CD4-positive, alpha-beta T cell treated with Interleukin-2 at 100 ng/mL for 4 hours (primary cell): ENCODE measurements around the gene RAPGEF2.
"Not testable (repeated sequence)": the region's sequence is repeated elsewhere in the genome, so short reads cannot be mapped to it uniquely, and the experiment has no call there.

ENCODE experiments used
- DNase-seq: peaks from one replicate; pipeline ENCODE4 v3.0.0-alpha.2; 2020; ENCODE audit warnings: low spot score

RAPGEF2 gene

DNA sequence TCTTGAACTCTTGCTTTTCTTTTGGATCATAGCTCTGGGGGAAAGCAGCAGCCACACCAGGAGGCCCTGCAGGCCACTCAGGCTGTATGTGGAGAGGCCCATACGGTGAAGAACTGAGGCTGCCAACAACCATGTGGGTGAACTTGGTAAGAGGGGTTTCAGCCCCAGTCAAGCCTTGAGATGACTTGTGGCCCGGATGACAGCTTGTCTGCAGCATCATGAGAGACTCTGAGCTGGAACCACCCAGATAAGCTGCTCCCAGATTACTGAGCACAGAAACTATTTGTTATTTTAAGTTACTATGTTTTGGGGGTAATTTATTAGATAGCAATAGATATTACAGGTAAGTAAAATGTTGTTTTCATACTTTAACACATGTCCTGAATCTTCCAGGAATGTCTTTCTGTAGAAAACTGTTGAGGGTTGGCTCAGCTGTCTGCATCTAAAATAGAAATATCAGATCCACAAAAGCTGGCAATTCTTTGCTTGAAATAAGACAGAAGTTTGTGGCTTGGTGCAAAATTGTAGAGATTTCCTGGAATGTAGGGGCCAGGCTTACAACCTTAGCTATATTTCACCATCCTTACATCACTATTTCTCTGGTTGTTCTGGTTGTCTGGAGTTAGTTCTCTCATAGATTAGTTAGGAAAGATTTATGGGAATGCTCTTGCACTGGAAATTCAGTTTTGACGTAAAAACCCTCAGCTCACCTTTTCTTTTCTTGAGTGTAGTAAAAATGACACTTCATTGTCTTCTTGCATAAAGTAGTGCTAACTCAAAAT lies 272.1 kb downstream of the RAPGEF2 start:
- no peak for DNase-seq

DNA sequence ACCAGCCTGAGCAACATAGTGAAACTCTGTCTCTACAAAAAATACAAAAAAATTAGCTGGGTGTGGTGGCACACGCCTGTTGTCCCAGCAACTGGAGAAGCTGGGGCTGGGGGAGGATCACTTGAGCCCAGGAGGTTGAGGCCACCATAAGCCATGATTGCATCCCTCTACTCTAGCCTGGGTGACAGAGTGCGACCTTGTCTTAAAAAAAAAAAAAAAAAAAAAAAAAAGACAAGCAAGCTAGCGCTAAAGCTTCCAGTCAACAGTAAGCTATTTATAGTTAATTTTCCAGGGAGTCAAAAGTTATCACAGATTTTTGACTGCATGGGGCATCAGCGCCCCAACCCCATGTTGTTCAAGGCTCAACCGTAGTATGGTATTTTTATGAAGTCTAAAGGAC lies 273.4 kb downstream of the RAPGEF2 start:
- DNase-seq, result no peak

DNA sequence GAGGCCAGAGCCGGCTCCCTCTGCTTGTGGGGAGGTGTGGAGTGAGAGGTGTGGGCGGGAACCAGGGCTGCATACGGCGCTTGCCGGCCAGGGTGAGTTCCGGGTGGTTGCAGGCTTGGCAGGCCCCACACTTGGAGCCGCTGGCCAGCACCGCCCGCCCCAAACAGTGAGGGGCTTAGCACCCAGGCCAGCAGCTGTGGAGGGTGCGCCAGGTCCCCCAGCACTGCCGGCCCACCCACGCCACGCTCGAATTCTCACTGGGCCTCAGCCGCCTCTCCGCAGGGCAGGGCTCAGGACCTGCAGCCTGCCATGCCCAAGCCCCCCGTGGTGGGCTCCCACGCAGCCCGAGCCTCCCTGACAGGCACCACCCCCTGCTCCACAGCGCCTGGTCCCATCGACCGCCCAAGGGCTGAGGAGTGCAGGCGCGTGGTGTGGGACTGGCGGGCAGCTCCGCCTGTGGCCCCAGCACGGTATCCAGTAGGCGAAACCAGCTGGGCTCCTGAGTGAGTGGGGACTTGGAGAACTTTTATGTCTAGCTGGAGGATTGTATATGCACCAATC lies 275.3 kb downstream of the RAPGEF2 start:
- DNase-seq, result no peak

DNA sequence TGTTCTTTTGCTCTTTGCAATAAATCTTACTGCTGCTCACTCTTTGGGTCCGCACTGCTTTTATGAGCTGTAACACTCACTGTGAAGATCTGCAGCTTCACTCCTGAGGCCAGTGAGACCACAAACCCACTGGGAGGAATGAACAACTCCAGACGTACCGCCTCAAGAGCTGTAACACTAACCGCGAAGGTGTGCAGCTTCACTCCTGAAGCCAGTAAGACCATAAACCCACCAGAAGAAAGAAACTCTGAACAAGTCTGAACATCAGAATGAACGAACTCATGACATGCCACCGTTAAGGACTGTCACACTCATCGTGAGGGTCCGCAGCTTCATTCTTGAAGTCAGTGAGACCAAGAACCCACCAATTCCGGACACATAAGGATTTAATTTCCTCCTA lies 276.2 kb downstream of the RAPGEF2 start:
- DNase-seq, result not testable (repeated sequence)

DNA sequence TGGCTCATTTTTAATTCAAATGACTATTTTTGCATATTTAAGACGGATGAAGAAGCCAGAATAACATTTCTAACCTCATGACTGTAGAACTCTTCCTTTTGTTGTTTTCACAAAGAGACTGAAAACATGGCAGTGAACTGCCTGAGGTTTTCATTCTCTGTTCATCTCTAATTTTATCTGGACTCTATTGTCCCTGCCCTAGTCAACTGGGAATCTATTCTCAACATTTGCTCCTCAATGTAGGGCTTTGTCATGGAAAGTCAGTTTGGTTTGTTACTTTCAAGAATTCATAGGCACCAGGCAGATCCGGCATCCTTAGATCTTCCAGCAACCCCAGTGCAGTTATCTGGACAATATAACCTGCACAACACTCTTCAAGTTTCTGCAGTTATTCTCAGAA lies 277.0 kb downstream of the RAPGEF2 start:
- DNase-seq, result no peak

DNA sequence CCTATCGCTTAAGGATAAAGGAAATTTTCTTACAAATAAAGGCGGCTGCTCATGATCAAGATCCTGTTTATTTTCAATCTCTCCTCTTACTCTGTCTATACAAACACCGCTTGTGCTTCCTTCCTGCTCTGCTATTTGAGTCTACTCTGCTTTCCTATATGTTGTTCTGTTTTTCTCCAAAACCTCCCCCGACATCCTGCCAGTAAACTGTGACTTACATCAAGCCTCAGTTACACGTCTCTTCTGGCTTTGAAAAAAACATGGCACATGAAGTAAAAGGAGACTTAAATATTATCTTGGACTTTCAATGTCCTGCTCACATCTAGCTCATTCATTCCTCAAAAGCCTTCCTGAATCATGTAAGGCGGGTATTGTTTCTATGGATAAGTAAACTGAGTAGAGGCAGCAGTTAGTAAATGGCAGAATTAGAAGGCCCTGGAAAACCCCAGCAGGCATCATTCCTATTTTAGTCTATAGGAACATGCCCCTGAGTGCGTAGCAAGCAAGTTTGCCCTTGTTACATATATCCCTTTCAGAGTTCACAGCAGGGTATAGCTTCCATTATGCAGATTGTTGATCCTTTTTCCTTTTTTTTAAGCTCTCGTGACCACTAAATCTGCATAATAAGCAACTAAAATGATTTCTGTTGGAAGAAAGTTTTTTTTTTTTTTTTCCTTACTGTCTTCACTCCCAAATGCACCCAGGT lies 280.1 kb downstream of the RAPGEF2 start:
- no peak for DNase-seq

DNA sequence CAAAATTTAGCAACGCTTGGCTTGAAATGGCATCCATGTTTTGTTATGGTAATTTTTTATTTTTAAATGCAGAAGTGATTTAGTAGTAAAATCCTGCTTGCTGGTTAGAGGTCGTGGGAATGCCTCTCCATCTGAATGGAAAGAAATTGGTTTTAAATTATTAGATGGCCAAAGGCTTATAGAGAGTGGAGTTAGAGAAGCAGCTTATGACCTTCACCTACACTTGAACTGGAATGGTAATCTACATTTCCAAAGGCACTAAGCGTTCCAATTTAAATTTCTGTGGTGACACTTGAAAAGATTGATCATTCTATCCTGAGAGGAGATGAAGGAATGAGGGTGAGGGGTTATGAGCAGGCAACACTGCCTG lies 280.7 kb downstream of the RAPGEF2 start:
- DNase-seq, result no peak

DNA sequence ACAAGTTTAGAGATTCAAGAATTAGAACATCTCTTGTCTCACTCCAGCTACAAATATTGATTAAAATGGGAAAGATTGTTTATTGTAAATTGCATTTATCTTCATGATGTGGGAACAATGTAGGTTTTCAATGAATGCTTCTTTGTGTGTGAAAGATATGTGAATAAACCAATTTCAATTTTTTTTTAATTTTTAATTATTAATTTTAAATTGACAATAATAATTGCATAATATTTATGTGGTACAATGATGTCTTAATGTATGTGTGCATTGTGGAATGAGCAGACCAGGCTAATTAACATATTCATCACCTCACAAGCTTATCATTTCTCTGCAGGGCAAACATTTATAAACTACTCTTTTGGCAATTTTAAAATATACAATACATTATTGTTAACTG lies 281.1 kb downstream of the RAPGEF2 start:
- DNase-seq, result no peak

DNA sequence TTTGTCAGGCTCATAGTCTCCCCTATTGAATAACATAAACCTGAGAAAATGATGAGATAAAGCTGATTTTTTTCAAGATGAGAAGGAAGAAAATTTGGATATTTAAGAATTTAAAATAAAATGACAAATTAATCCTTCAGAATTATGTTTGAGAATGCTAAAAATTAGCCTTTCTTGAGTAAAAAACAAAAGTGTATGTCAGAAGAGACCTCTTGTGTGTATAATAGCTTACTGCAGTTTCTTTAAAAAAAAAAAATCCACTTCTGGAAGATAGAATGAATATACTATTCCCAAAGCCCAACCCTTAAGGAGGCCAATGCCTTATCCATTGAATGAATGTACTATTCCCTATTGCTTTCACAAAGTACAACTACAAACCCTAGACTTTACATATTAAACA lies 281.8 kb downstream of the RAPGEF2 start:
- no peak for DNase-seq

DNA sequence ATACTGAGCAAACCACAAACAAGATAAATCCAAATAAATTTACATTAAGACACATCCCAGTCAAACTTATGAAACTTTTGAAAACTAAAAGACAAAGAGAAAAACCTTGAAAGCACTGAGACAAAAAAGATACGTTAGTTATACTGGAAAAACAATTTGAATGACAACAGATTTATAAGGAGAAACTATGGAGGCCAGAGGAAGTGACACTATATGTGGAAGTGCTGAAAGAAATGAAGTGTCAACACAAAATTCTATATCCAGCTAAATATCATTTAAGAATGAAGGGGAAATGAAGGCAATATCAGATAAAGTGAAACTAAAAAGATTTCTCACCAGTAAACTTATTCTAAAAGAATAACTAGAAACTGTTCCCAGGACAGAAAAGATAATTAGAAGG lies 283.7 kb downstream of the RAPGEF2 start:
- no peak for DNase-seq

DNA sequence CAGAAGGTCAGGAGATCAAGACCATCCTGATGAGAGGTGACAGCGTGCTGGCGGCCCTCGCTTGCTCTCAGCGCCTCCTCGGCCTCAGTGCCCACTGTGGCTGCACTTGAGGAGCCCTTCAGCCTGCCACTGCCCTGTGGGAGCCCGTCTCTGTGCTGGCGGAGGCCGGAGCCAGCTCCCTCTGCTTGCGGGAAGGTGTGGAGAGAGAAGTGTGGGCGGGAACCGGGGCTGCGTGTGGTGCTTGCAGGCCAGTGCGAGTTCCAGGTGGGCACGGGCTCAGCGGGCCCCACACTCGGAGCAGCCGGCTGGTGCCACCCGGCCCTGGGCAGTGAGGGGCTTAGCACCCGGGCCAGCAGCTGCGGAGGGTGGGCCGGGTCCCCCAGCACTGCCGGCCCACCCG lies 286.9 kb downstream of the RAPGEF2 start:
- DNase-seq, result no peak

DNA sequence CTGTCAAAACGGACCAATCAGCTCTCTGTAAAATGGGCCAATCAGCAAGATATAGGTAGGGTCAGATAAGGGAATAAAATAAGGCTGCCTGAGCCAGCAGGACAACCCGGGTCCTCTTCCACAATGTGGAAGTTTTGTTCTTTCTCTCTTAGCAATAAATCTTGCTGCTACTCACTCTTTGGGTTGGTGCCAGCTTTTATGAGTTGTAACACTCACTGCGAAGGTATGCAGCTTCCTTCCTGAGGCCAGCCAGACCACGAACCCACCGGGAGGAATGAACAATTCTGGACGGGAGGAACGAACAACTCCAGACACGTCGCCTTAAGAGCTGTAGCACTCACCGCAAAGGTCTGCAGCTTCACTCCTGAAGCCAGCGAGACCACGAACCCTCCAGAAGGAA lies 287.8 kb downstream of the RAPGEF2 start:
- no peak for DNase-seq

DNA sequence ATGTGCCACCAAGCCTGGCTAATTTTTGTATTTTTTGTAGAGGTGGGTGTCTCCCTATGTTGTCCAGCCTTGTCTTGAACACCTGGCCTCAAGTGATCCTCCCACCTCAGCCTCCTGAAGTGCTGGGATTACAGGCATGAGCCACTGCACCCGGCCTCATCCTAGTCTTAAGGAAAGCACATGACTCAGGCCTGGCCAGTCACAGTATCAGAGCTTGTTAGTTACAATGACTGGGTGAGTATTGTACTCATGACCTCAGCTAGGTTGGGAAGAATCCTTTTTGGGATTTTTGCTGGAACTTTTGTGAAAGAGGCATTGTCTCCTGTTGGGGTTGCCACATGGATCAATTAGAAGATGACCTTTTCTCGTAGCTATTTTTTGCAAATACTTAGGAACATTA lies 292.8 kb downstream of the RAPGEF2 start:
- no peak for DNase-seq

DNA sequence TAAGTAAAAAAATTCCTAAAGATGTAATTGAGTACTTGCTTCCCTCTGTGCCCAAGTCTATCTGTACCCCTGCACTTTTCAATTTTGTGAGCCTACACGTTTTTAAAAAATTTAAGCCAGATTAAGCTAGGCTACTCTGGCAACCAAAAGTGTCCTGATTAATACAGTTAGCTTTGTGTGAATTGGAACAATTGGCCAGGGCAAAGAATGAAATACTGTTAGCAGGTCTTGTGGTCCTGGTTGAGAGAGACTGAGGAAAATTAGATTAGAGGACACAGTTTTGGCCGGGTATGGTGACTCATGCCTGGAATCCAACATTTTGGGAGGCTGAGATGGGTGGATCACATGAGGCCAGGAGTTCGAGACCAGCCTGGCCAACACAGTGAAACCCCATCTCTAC lies 293.3 kb downstream of the RAPGEF2 start:
- DNase-seq, result no peak

DNA sequence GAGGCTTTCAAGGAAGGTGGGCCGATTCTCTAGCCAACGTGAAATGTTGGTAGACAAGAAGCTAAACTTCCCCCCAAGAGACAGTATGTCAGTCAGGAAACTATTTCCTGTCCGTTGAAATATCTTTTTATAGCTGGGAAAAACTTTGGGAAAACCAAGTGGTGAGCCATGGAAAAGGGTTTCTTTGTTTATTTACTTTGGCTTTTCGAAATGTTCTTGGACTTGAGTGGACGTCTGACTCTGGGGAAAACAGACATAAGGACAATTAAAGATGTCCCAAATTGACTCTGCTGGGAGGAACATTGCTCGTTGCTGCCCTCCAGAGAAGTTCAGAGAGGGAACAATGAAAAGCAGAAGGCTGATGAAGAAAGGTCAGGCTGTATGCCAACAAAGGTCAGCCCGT lies 295.4 kb downstream of the RAPGEF2 start:
- no peak for DNase-seq

DNA sequence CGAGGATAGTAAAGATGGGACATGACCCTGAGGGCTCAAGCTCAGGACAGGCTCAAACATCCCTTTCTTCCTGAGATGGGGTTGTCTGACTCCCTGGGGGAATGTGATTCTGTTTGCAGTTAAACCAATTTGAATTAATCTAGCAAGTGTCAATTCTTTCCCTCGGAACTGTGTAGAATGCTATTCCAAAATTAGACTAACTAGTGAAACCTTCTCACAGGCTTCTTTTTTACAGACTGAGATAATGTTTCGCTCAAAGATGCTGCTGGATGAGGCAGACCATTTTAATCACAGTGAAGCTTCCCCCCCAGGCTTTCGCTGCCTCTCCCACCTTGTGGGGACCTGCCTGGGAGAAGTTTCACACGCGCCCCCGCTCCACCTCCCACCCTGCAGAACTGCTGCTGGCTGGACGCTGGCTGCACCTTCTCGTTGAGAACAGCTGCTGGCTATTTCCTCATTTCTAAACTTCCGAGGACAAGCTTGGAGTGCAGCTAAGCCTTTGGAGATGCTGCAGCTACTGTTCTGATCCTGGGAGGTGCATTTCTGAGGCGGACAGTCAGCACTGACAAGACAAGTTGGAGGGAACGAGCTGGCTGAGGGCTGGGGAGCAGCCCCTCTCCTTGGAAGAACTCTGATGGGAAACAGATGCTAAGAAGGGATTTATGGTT lies 297.8 kb downstream of the RAPGEF2 start:
- no peak for DNase-seq

DNA sequence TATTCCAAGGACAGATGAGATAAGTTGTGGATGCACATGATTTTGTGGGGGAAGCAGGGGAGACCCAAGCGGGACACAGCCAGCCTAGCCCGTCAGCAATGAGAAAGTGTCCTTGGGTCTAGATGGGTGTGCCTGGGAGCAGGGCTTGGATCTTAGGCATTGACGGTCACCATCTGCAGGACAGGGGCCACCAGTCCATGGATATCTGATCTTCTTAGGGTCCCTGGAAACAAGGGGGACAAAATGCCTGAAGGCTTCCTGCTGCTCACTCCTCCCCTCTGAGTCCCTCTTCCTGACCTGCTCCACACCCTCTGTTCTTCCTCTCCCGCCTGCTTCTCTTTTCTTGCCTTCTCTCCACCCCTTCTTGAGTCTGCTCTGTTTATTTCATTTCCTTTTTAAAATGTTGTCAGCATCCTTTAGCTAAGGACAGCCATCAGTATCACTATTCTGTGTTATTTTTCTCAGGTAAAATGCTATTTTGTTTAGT lies 298.4 kb downstream of the RAPGEF2 start:
- no peak for DNase-seq

DNA sequence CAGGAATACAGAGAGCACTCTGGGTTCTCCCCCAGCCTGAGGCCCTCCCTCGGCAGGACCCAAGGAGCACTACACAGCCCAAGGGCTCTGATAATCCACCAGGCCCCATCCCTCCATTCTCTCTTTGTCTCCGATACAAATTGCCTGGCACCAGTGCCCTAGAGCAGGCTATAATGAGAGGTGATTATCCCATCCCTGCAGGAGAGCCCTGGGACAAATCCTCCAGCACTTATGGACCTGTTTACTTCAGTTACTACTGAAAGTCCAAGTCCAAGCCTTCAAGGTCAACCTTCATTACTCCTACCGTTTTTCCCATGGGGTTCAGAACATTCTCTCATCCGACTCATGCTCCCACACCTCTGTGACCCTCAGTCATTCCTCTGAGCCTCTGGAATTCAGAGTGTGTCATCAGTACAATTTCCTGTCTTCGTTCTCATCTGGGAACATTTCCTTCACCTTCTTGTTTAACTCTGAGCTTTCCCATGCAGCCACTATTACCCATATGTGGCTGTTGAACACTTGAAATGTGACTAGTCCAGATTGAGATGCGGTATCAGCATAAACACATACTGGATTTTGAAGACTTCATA lies 299.0 kb downstream of the RAPGEF2 start:
- DNase-seq, result no peak
